HG02623 (cell line): ENCODE data around the gene ME1.
"Not testable (repeated sequence)": the region's sequence is repeated elsewhere in the genome, so short reads cannot be mapped to it uniquely, and the experiment has no call there.

Experiments
- ATAC-seq: cut with Tn5 transposase; IDR thresholded peaks from one replicate; pipeline ENCODE4 v1.9.1; 2021; ENCODE audit warnings: moderate library complexity; ENCODE audit not compliant: unreplicated experiment

The ME1 gene

GRCh38 chr6:83359638-83360037, 71.2 kb downstream of the ME1 start:
- ATAC-seq, result no peak

GRCh38 chr6:83354747-83355146, 76.1 kb downstream of the ME1 start:
- no peak for ATAC-seq

GRCh38 chr6:83352424-83353061, 78.3 kb downstream of the ME1 start:
- no peak for ATAC-seq

GRCh38 chr6:83343121-83343520, 87.7 kb downstream of the ME1 start:
- ATAC-seq, result no peak

GRCh38 chr6:83341765-83342164, 89.1 kb downstream of the ME1 start:
- no peak for ATAC-seq

- ATAC-seq, result not testable (repeated sequence)
Measured at GRCh38 chr6:83333916-83334315, 96.9 kb downstream of the ME1 start.

- ATAC-seq, result no peak
Measured at GRCh38 chr6:83333500-83333899, 97.4 kb downstream of the ME1 start.

- no peak for ATAC-seq
Measured at GRCh38 chr6:83314693-83315092, 116.2 kb downstream of the ME1 start.

- ATAC-seq, result no peak
Measured at GRCh38 chr6:83313882-83314281, 117.0 kb downstream of the ME1 start.

- no peak for ATAC-seq
Measured at GRCh38 chr6:83311231-83311630, 119.6 kb downstream of the ME1 start.

- ATAC-seq, result no peak
Measured at GRCh38 chr6:83310046-83310445, 120.8 kb downstream of the ME1 start.

GRCh38 chr6:83309344-83309743, 121.5 kb downstream of the ME1 start:
- no peak for ATAC-seq

GRCh38 chr6:83308833-83309232, 122.0 kb downstream of the ME1 start:
- ATAC-seq, result no peak

GRCh38 chr6:83307849-83308248, 123.0 kb downstream of the ME1 start:
- no peak for ATAC-seq

GRCh38 chr6:83303426-83303825, 127.4 kb downstream of the ME1 start:
- no peak for ATAC-seq

GRCh38 chr6:83294676-83295075, 136.2 kb downstream of the ME1 start:
- no peak for ATAC-seq

GRCh38 chr6:83292900-83293843, 137.7 kb downstream of the ME1 start:
- peak; percentile 88 for ATAC-seq

- not testable (repeated sequence) for ATAC-seq
Measured at GRCh38 chr6:83287298-83287697, 143.6 kb downstream of the ME1 start.

GRCh38 chr6:83285917-83286316, 144.9 kb downstream of the ME1 start:
- ATAC-seq, result no peak

GRCh38 chr6:83273596-83273995, 157.3 kb downstream of the ME1 start:
- ATAC-seq, result no peak

- ATAC-seq, result no peak
Measured at GRCh38 chr6:83270971-83271719, 159.7 kb downstream of the ME1 start.

- no peak for ATAC-seq
Measured at GRCh38 chr6:83265384-83265783, 165.5 kb downstream of the ME1 start.
